Hypothalamus (tissue), 51 donors: Measurements from ENCODE around the gene AGBL4.
A peak's percentile ranks its signal among the peaks of the same experiment; 100 is the strongest.
"Not testable (repeated sequence)": the region's sequence is repeated elsewhere in the genome, so short reads cannot be mapped to it uniquely, and the experiment has no call there.

ENCODE experiments used
- DNase-seq, 51 donors: peaks; one replicate each; lab custom pipeline; 2025; lab: John Stamatoyannopoulos, UW

AGBL4 gene

GRCh38 chr1:49051647-49052046 lies 972.1 kb downstream of the AGBL4 start:
- DNase-seq: peak in 1 of 51 donors; percentile 37

GRCh38 chr1:49050041-49050440 lies 973.7 kb downstream of the AGBL4 start:
- no peak for DNase-seq

- DNase-seq: no peak
These were observed 975.6 kb downstream of the AGBL4 start for GRCh38 chr1:49048188-49048587.

- no peak for DNase-seq
These were observed 977.4 kb downstream of the AGBL4 start for GRCh38 chr1:49046305-49046704.

- no peak for DNase-seq
These were observed 978.4 kb downstream of the AGBL4 start for GRCh38 chr1:49045371-49045770.

GRCh38 chr1:49036700-49037099 lies 987.1 kb downstream of the AGBL4 start:
- DNase-seq: no peak

- DNase-seq: no peak
These were observed 995.4 kb downstream of the AGBL4 start for GRCh38 chr1:49028396-49028795.

- no peak for DNase-seq
These were observed 997.4 kb downstream of the AGBL4 start for GRCh38 chr1:49026230-49026811.

- DNase-seq: no peak
These were observed 1007.5 kb downstream of the AGBL4 start for GRCh38 chr1:49016030-49016977.

- DNase-seq: no peak
These were observed 1010.7 kb downstream of the AGBL4 start for GRCh38 chr1:49013079-49013478.

- not testable (repeated sequence) for DNase-seq
These were observed 1020.8 kb downstream of the AGBL4 start for GRCh38 chr1:49002981-49003380.

- DNase-seq: no peak
These were observed 1024.4 kb downstream of the AGBL4 start for GRCh38 chr1:48999321-48999720.

- no peak for DNase-seq
These were observed 1027.4 kb downstream of the AGBL4 start for GRCh38 chr1:48996311-48996710.

- no peak for DNase-seq
These were observed 1035.0 kb downstream of the AGBL4 start for GRCh38 chr1:48988633-48989197.

- DNase-seq: no peak
These were observed 1043.8 kb downstream of the AGBL4 start for GRCh38 chr1:48979940-48980339.

- no peak for DNase-seq
These were observed 1045.3 kb downstream of the AGBL4 start for GRCh38 chr1:48978413-48978812.

GRCh38 chr1:48977273-48977672 lies 1046.5 kb downstream of the AGBL4 start:
- DNase-seq: no peak

GRCh38 chr1:48969971-48970370 lies 1053.8 kb downstream of the AGBL4 start:
- no peak for DNase-seq

- no peak for DNase-seq
These were observed 1056.4 kb downstream of the AGBL4 start for GRCh38 chr1:48967318-48967717.

- DNase-seq: no peak
These were observed 1057.2 kb downstream of the AGBL4 start for GRCh38 chr1:48966583-48966982.

GRCh38 chr1:48960320-48960719 lies 1063.4 kb downstream of the AGBL4 start:
- no peak for DNase-seq

GRCh38 chr1:48955774-48956173 lies 1068.0 kb downstream of the AGBL4 start:
- DNase-seq: no peak
